GM12864 (cell line): ENCODE results near the gene MRPS21.

Experiments used
- DNase-seq: peaks from one replicate; pipeline ENCODE4 v3.0.0-alpha.2; 2011; ENCODE audit warnings: low read depth
- H3K4me3 ChIP-seq: 2 replicates; pipeline ENCODE4 v1.5.1; 2011; ENCODE audit warnings: mild to moderate bottlenecking, low read depth, low read length, control low read depth
- TF ChIP-seq, protein P1 (sequence below): IDR thresholded peaks from 2 replicates; pipeline ENCODE4 v1.5.1; 2011; ENCODE audit warnings: low read depth, mild to moderate bottlenecking, moderate library complexity, low read length, control low read depth, inconsistent platforms; ENCODE audit errors: missing control alignments

Gene MRPS21

DNA sequence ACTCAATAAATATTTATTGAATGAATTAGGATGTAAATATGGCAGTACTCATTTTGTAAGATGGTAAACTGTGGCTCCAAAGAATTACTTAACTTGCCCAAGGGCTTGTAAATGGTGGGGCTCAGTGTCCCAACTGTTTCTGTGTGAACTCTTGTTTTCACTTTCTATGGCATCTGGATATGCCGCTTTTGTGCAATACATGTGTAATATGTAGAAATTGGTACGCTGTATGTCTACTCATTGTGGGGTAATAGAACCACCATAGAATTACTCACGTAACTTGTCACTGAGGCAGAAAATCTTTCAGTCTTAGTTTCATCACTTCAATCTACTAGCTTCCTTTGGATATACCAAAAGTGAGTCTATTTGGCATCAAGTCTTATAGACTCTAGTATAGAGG, 28.6 kb downstream of the MRPS21 start:
- H3K4me3 ChIP-seq = peak overlapping the region; percentile 88
- DNase-seq = peak; percentile 13
- TF ChIP-seq, protein P1, sequence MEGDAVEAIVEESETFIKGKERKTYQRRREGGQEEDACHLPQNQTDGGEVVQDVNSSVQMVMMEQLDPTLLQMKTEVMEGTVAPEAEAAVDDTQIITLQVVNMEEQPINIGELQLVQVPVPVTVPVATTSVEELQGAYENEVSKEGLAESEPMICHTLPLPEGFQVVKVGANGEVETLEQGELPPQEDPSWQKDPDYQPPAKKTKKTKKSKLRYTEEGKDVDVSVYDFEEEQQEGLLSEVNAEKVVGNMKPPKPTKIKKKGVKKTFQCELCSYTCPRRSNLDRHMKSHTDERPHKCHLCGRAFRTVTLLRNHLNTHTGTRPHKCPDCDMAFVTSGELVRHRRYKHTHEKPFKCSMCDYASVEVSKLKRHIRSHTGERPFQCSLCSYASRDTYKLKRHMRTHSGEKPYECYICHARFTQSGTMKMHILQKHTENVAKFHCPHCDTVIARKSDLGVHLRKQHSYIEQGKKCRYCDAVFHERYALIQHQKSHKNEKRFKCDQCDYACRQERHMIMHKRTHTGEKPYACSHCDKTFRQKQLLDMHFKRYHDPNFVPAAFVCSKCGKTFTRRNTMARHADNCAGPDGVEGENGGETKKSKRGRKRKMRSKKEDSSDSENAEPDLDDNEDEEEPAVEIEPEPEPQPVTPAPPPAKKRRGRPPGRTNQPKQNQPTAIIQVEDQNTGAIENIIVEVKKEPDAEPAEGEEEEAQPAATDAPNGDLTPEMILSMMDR = no peak

DNA sequence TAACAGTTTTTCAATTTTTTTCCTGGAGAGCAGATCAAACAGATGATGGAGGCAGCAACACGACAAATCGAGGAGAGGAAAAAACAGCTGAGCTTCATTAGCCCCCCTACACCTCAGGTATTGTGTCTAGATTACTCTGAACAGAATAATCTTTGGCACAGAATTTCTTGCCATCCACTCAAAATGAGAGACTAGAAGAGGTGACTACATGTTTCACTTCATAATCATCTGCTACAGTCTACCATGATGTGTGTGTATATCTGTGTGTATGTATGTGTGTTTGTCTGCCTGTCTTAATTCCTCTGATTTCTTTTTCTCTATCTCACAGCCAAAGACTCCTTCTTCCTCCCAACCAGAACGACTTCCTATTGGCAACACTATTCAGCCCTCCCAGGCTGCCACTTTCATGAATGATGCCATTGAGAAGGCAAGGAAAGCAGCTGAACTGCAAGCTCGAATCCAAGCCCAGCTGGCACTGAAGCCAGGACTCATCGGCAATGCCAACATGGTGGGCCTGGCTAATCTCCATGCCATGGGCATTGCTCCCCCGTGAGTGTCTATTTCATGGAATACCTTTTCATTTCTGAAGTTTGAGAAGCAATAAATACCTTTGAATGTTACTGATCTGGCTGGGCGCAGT, 39.1 kb downstream of the MRPS21 start:
- TF ChIP-seq, protein P1 = no peak
- H3K4me3 ChIP-seq = no peak overlapping the region
- DNase-seq = no peak

DNA sequence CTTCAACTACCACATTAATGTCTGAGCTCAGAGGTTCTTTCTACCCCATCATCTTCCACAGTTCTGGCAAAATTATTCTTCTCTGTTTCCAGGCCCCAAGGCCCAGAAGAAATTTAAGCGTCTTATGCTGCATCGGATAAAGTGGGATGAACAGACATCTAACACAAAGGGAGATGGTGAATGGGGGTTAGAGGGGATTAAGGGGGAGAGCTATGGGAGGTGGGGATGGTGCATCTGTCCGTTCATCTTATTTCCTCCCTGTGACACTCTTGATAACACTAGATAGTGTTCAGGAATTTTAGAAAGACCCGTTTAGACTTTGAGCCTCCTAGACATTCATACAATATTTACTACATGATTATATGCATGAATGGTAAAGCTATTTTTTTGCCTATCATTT, 52.7 kb downstream of the MRPS21 start:
- TF ChIP-seq, protein P1 = no peak
- no peak for DNase-seq
- H3K4me3 ChIP-seq = no peak overlapping the region

DNA sequence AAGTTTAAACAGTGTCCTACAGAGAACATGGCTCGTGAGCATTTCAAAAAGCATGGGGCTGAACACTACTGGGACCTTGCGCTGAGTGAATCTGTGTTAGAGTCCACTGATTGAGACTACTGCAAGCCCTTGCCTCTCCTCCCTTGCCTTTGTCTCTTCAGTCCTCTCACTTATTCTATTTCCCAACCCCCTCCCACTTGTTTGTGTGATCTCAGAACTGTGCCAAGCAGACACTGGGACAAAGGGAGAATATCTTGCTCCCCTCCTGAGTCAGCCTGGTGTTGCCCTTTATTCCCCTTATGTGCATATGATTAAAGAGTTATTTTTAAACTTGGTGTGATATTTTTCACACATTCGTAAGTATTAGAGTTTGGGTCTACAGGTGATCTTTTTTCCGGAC, 59.2 kb downstream of the MRPS21 start:
- DNase-seq = no peak
- TF ChIP-seq, protein P1 = no peak
- H3K4me3 ChIP-seq = no peak overlapping the region
